ENCODE results near the gene FOXP4. TPM values are rescaled to one million over a fixed set of nuclear protein-coding genes. Genes with fewer than 3 reads are reported as not detected.

Gene FOXP4
- total RNA-seq, 1 donor from 2014 or later = 91.0 TPM

DNA sequence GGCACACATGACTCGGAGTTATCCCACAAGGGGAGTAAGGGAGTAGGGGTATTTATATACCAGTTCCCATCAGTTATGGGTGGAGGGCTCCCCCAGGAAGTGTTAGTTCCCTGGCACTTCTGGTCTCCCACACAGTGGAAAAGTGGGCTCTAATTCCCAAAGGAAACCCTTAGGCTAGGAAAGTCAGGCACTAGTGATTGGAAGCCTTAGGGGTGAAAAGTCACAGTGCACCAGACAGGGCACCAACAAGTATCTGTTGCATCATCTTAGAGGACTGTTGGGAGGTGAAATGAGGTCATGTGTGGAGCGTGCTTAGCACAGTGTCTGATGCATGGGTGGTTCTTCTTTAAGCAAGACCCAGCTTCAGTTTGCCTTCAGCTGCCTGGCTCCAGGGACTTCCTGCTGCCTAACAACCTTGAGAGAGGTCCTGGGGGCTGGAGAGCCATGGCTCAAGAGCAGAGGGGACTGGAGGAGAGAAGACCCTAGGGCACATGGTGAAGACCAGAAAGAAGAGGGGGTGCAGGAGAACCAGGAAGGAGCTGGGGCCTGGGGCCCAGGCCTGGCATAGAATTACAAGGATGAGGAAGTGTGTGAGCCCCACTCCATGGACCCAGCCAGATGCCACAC is 7.5 kb upstream of the FOXP4 start:
- Mint-ChIP-seq H3K27ac (no peak overlapping the region), H3K4me1 (peaks cover 26% of the 10 kb centered on the region), H3K9me3 (no peaks in the 10 kb centered on the region), H3K36me3 (no peaks in the 10 kb centered on the region), H3K4me3 (no peak overlapping the region), H3K27me3 (ENCODE audit: low read depth) (no peaks in the 10 kb centered on the region)
- no peak for TF ChIP-seq CTCF (IDR thresholded peaks at IDR 0.05; ENCODE audit: unreplicated experiment)
- no peak for DNase-seq (ENCODE audit: low spot score in 2 of 2, unreplicated experiment in 2 of 2)

- H3K36me3 Mint-ChIP-seq = no peaks in the 10 kb centered on the region
- no peak overlapping the region for H3K27ac Mint-ChIP-seq
- no peaks in the 10 kb centered on the region for H3K27me3 Mint-ChIP-seq (ENCODE audit: low read depth)
- H3K4me3 Mint-ChIP-seq = no peak overlapping the region
- H3K9me3 Mint-ChIP-seq = no peaks in the 10 kb centered on the region
- H3K4me1 Mint-ChIP-seq = peaks cover 30% of the 10 kb centered on the region
- no peak for TF ChIP-seq CTCF (IDR thresholded peaks at IDR 0.05; ENCODE audit: unreplicated experiment)
- DNase-seq (ENCODE audit: low spot score in 2 of 2, unreplicated experiment in 2 of 2) = no peak
These were observed 7.0 kb upstream of the FOXP4 start for GRCh38 chr6:41539204-41539603.

- Mint-ChIP-seq H3K27me3 (ENCODE audit: low read depth) (no peaks in the 10 kb centered on the region), H3K27ac (no peak overlapping the region), H3K4me1 (peaks cover 40% of the 10 kb centered on the region), H3K9me3 (no peaks in the 10 kb centered on the region), H3K36me3 (no peaks in the 10 kb centered on the region), H3K4me3 (no peak overlapping the region)
- no peak for DNase-seq (ENCODE audit: low spot score in 2 of 2, unreplicated experiment in 2 of 2)
- TF ChIP-seq CTCF (IDR thresholded peaks at IDR 0.05; ENCODE audit: unreplicated experiment) = no peak
These were observed 4.8 kb upstream of the FOXP4 start for GRCh38 chr6:41541364-41541763.

GRCh38 chr6:41543087-41543486 is 3.1 kb upstream of the FOXP4 start:
- peaks cover 23% of the 10 kb centered on the region for H3K4me1 Mint-ChIP-seq
- no peak overlapping the region for H3K4me3 Mint-ChIP-seq
- H3K36me3 Mint-ChIP-seq = no peaks in the 10 kb centered on the region
- no peak for DNase-seq (ENCODE audit: low spot score in 2 of 2, unreplicated experiment in 2 of 2)
- H3K9me3 Mint-ChIP-seq = no peaks in the 10 kb centered on the region
- no peak overlapping the region for H3K27ac Mint-ChIP-seq
- no peaks in the 10 kb centered on the region for H3K27me3 Mint-ChIP-seq (ENCODE audit: low read depth)
- no peak for TF ChIP-seq CTCF (IDR thresholded peaks at IDR 0.05; ENCODE audit: unreplicated experiment)

DNA sequence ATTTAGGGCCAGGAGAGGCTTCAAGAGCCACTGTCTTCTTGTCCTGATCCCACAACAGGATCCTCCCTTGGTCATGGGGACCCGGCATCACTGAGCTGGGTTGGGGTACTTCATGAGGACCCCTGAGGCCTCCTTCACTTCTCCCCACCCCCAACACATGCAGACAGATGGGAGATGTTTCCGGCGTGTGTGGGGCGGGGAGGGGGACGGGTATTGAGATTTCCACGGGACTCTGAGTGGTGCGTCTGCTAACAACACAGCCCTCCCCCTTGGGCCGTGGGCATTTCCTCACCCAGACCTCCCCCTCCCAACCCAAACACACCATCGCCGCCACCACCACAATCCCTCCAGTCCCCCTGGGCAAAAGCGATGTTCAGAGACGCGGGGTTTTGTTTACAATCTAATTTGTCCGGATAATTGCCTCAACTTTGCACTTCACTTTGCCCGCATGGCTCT is 906 bp upstream of the FOXP4 start:
- Mint-ChIP-seq H3K4me1 (peaks cover 39% of the 10 kb centered on the region), H3K9me3 (no peaks in the 10 kb centered on the region), H3K36me3 (no peaks in the 10 kb centered on the region), H3K27ac (no peak overlapping the region), H3K4me3 (peak overlapping the region; percentile 89), H3K27me3 (ENCODE audit: low read depth) (no peaks in the 10 kb centered on the region)
- no peak for TF ChIP-seq CTCF (IDR thresholded peaks at IDR 0.05; ENCODE audit: unreplicated experiment)
- no peak for DNase-seq (ENCODE audit: low spot score in 2 of 2, unreplicated experiment in 2 of 2)

GRCh38 chr6:41546475-41546865 is 289 bp downstream of the FOXP4 start:
- DNase-seq (ENCODE audit: low spot score in 2 of 2, unreplicated experiment in 2 of 2) = no peak
- Mint-ChIP-seq H3K4me3 (no peak overlapping the region), H3K4me1 (peaks cover 49% of the 10 kb centered on the region), H3K36me3 (peaks cover 2% of the 10 kb centered on the region), H3K27me3 (ENCODE audit: low read depth) (no peaks in the 10 kb centered on the region), H3K27ac (no peak overlapping the region), H3K9me3 (no peaks in the 10 kb centered on the region)
- no peak for TF ChIP-seq CTCF (IDR thresholded peaks at IDR 0.05; ENCODE audit: unreplicated experiment)

Data from mesothelial cell of epicardium (in vitro differentiated cells).